GM12878 (cell line): ENCODE measurements around the gene PLEKHF1. TPM values are rescaled to one million over a fixed set of nuclear protein-coding genes. Genes with fewer than 3 reads are reported as not detected.

ENCODE experiments used
- ATAC-seq: fragments of 200-7000 bp; cut with Tn5 transposase; 3 replicates; pipeline ENCODE4 v1.9.1; 2020; ENCODE audit warnings: mild to moderate bottlenecking, moderate library complexity
- BruUV-seq: library from RNA; stranded (reverse); fragments of 400-500 nt; replicated peaks from 2 replicates; lab custom pipeline; 2021; lab: Mats Ljungman, UMichigan
- CTCF ChIA-PET: fragments of 300-600 bp; sonication (Branson Sonifier 250); formaldehyde crosslinking; extraction: SDS; loops from one replicate; lab custom pipeline; 2021; ENCODE audit warnings: inconsistent platforms; lab: Yijun Ruan, JAX
- POLR2A ChIA-PET: fragments of 350-600 bp; formaldehyde crosslinking; extraction: SDS; loops from one replicate; lab custom pipeline; 2021; ENCODE audit warnings: inconsistent platforms; lab: Charles Lee
- RAD21 ChIA-PET: fragments of 300-600 bp; sonication (Branson Sonifier 250); formaldehyde crosslinking; loops from one replicate; lab custom pipeline; 2023; ENCODE audit warnings: antibody characterized with exemption; ENCODE audit not compliant: unreplicated experiment; lab: Charles Lee
- SMC1A ChIA-PET: fragments of 300-600 bp; sonication (Branson Sonifier 250); formaldehyde crosslinking; loops from one replicate; lab custom pipeline; 2023; ENCODE audit not compliant: unreplicated experiment, uncharacterized antibody; lab: Charles Lee
- DNase-seq: peaks from one replicate; pipeline ENCODE4 v3.0.0-alpha.2; 2011; ENCODE audit warnings: low read depth, low spot score
- FAIRE-seq: peaks from 3 replicates; lab custom pipeline; 2011; peaks lifted over from hg19 to GRCh38; lab: Jason Lieb, UNC
- H2AFZ ChIP-seq: 2 replicates; pipeline ENCODE4 v1.6.0; 2011; ENCODE audit warnings: low read depth, low read length, control low read depth; ENCODE audit not compliant: control insufficient read depth
- H3K27ac ChIP-seq: 2 replicates; pipeline ENCODE4 v1.5.1; 2011; ENCODE audit warnings: control low read depth; ENCODE audit not compliant: control insufficient read depth, insufficient read depth
- H3K27me3 ChIP-seq, 2 experiments: replicated peaks in 1 of 2; 2 replicates each; pipeline versions ENCODE4 v1.6.0 to v1.6.1; 2011; ENCODE audit warnings: low read length in 1 of 2; ENCODE audit not compliant: control insufficient read depth in 2 of 2, insufficient read depth in 2 of 2
- H3K36me3 ChIP-seq, 2 experiments: 2 replicates each; pipeline ENCODE4 v1.5.1; 2011; ENCODE audit warnings: low read length in 1 of 2; ENCODE audit not compliant: control insufficient read depth in 2 of 2, insufficient read depth in 2 of 2
- H3K4me1 ChIP-seq: 2 replicates; pipeline ENCODE4 v1.6.1; 2011; ENCODE audit warnings: mild to moderate bottlenecking, low read length, moderate library complexity, mixed read lengths; ENCODE audit not compliant: control insufficient read depth, insufficient read depth
- H3K4me2 ChIP-seq: 2 replicates; pipeline ENCODE4 v1.6.0; 2011; ENCODE audit warnings: control low read depth; ENCODE audit not compliant: control insufficient read depth, insufficient read depth
- H3K4me3 ChIP-seq: fragments of 200-600 bp; sonication (generic); 2 replicates; pipeline ENCODE4 v1.5.1; 2016
- H3K79me2 ChIP-seq: 2 replicates; pipeline ENCODE4 v1.6.0; 2011; ENCODE audit warnings: low read length; ENCODE audit not compliant: control insufficient read depth, insufficient read depth
- H3K9ac ChIP-seq: 2 replicates; pipeline ENCODE4 v1.8.0; 2011; ENCODE audit warnings: low read length, control low read depth, mixed read lengths; ENCODE audit not compliant: control insufficient read depth, insufficient read depth
- H3K9me3 ChIP-seq: replicated peaks from 3 replicates; pipeline ENCODE4 v1.5.1; 2011; ENCODE audit warnings: mild to moderate bottlenecking, low read length; ENCODE audit not compliant: control insufficient read depth, insufficient read depth
- H4K20me1 ChIP-seq: 2 replicates; pipeline ENCODE4 v1.6.0; 2011; ENCODE audit not compliant: control insufficient read depth, insufficient read depth
- HDAC6 ChIP-seq: fragments of 200-600 bp; sonication (generic); IDR thresholded peaks from one replicate; pipeline ENCODE4 v1.8.0; 2017; ENCODE audit warnings: antibody characterized with exemption; ENCODE audit not compliant: unreplicated experiment
- IKZF1 ChIP-seq: fragments of 450-650 bp; conservative IDR thresholded peaks from 2 replicates; pipeline ENCODE4 v1.6.1; 2017; ENCODE audit warnings: antibody characterized with exemption, mild to moderate bottlenecking
- IRF3 ChIP-seq: fragments of 450-650 bp; IDR thresholded peaks from 2 replicates; pipeline ENCODE4 v1.6.1; 2014; ENCODE audit warnings: mild to moderate bottlenecking
- IRF4 ChIP-seq: IDR thresholded peaks from 2 replicates; pipeline ENCODE4 v1.6.1; 2011; ENCODE audit warnings: low read depth, low read length
- KDM1A ChIP-seq: fragments of 200-600 bp; sonication (generic); IDR thresholded peaks from 2 replicates; pipeline ENCODE4 v1.6.1; 2016; ENCODE audit warnings: borderline replicate concordance
- STAT3 ChIP-seq: IDR thresholded peaks from 2 replicates; pipeline ENCODE4 v1.6.1; 2011; ENCODE audit warnings: low read depth, low read length, improper control_type of control experiment
- TAF1 ChIP-seq: IDR thresholded peaks from 2 replicates; pipeline ENCODE4 v1.6.1; 2011; ENCODE audit warnings: mild to moderate bottlenecking, low read depth, low read length, borderline replicate concordance
- ZNF24 ChIP-seq: fragments of 450-650 bp; IDR thresholded peaks from 2 replicates; pipeline ENCODE4 v1.6.1; 2017; ENCODE audit warnings: antibody characterized with exemption, mild to moderate bottlenecking
- WGBS: methylation state at CpG from one replicate; pipeline ENCODE4 v1.1.6; 2016; ENCODE audit warnings: low lambda C conversion rate; ENCODE audit not compliant: insufficient replicate concordance, insufficient coverage; ENCODE audit errors: missing lambda C conversion rate; 5-methylcytosine and 5-hydroxymethylcytosine counted together
- in situ Hi-C: fragments of 300-500 bp; cut with MboI; formaldehyde crosslinking; loops from 9 replicates; pipeline ENCODE4 v1.14.3; 2018; ENCODE audit warnings: mixed read lengths
- intact Hi-C: fragments of 100-400 bp; cut with micrococcal nuclease; formaldehyde crosslinking; loops from one replicate; pipeline ENCODE4 v1.14.2; 2022; ENCODE audit not compliant: unreplicated experiment
- polyA plus RNA-seq, 11 experiments: library from polyadenylated mRNA; depleted of rRNA in 4 of 11; unstranded in 6 of 11; stranded (reverse) in 5 of 11; fragments of >200 nt; fragmentation: Nextera tagmentation in 4 of 11; fragmentation: Illumina TruSeq in 1 of 11; extraction: Ambion mirVana in 4 of 11; extraction: Trizol in 1 of 11; gene quantifications; 1 replicate in 1 of 11; 2 replicates in 10 of 11; pipeline versions ENCODE4 v1.2.1 to v1.2.3, GENCODE V29; 2011 to 2016; ENCODE audit warnings: inconsistent platforms in 2 of 11, missing spikeins in 2 of 11, low read depth in 1 of 11
- total RNA-seq, 4 experiments: library from RNA; depleted of rRNA in 3 of 4; stranded (reverse); fragments of >200 nt in 3 of 4; fragmentation: Illumina TruSeq in 1 of 4; extraction: Trizol in 1 of 4; gene quantifications; 2 replicates each; pipeline versions ENCODE4 v1.2.1 to v1.2.3, GENCODE V29; 2013 to 2021
- TF ChIP-seq, protein P1 (sequence below): fragments of 450-650 bp; IDR thresholded peaks from 2 replicates; pipeline ENCODE4 v1.6.1; 2017; ENCODE audit warnings: borderline replicate concordance
- TF ChIP-seq, protein P2 (sequence below): IDR thresholded peaks from 2 replicates; pipeline ENCODE4 v1.6.1; 2012; ENCODE audit warnings: mild to moderate bottlenecking, low read depth, low read length

PLEKHF1 gene
- total and polyA plus RNA-seq, 10 of the 15 experiments (the other 5 are each of a cell fraction or from before 2014, with no cell fraction given): 0.10 to 20.3 (median 15.3) TPM

- no peak overlapping the region for H3K4me3 ChIP-seq
- no peaks in the 10 kb centered on the region; the same call in 1 of the 2 replicates for H3K4me1 ChIP-seq
- in situ Hi-C loops: no loop called here
- 79% methylated on average over 18 of the region's 18 CpGs for WGBS
- no peak overlapping the region for H2AFZ ChIP-seq
- TF ChIP-seq, protein P1, sequence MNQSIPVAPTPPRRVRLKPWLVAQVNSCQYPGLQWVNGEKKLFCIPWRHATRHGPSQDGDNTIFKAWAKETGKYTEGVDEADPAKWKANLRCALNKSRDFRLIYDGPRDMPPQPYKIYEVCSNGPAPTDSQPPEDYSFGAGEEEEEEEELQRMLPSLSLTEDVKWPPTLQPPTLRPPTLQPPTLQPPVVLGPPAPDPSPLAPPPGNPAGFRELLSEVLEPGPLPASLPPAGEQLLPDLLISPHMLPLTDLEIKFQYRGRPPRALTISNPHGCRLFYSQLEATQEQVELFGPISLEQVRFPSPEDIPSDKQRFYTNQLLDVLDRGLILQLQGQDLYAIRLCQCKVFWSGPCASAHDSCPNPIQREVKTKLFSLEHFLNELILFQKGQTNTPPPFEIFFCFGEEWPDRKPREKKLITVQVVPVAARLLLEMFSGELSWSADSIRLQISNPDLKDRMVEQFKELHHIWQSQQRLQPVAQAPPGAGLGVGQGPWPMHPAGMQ: no peak
- TF ChIP-seq IKZF1 (no peak), STAT3 (no peak), ZNF24 (no peak), IRF3 (no peak), TAF1 (no peak), KDM1A (no peak), IRF4 (no peak), HDAC6 (no peak)
- TF ChIP-seq, protein P2, sequence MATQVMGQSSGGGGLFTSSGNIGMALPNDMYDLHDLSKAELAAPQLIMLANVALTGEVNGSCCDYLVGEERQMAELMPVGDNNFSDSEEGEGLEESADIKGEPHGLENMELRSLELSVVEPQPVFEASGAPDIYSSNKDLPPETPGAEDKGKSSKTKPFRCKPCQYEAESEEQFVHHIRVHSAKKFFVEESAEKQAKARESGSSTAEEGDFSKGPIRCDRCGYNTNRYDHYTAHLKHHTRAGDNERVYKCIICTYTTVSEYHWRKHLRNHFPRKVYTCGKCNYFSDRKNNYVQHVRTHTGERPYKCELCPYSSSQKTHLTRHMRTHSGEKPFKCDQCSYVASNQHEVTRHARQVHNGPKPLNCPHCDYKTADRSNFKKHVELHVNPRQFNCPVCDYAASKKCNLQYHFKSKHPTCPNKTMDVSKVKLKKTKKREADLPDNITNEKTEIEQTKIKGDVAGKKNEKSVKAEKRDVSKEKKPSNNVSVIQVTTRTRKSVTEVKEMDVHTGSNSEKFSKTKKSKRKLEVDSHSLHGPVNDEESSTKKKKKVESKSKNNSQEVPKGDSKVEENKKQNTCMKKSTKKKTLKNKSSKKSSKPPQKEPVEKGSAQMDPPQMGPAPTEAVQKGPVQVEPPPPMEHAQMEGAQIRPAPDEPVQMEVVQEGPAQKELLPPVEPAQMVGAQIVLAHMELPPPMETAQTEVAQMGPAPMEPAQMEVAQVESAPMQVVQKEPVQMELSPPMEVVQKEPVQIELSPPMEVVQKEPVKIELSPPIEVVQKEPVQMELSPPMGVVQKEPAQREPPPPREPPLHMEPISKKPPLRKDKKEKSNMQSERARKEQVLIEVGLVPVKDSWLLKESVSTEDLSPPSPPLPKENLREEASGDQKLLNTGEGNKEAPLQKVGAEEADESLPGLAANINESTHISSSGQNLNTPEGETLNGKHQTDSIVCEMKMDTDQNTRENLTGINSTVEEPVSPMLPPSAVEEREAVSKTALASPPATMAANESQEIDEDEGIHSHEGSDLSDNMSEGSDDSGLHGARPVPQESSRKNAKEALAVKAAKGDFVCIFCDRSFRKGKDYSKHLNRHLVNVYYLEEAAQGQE: no peak
- no peak overlapping the region for H3K9ac ChIP-seq
- no TSS peak for BruUV-seq
- ChIA-PET CTCF (interaction anchor here (7.2 kb wide), 1 partner anchor 79 kb away, joined by 112 read pairs; the partner anchor contains the start of gene POP4), SMC1A (interaction anchor here (1.0 kb wide), 1 partner anchor 28 kb away, joined by 3 read pairs; no protein-coding TSS in a partner anchor), RAD21 (no interaction called here), POLR2A (interaction anchor here (0.6 kb wide), 1 partner anchor 20 kb away, joined by 4 read pairs; no protein-coding TSS in a partner anchor)
- intact Hi-C loops: no loop called here
- H3K79me2 ChIP-seq: no peaks in the 10 kb centered on the region
- FAIRE-seq: no peak
- H4K20me1 ChIP-seq: no peaks in the 10 kb centered on the region
- no peak overlapping the region for H3K27ac ChIP-seq
- no peaks in the 10 kb centered on the region for H3K36me3 ChIP-seq
- no peaks in the 10 kb centered on the region for H3K27me3 ChIP-seq
- H3K9me3 ChIP-seq: peaks cover 5% of the 10 kb centered on the region; the same call in 2 of the 3 replicates
- DNase-seq: no peak
- no peak overlapping the region for H3K4me2 ChIP-seq
- no peak for ATAC-seq
Measured at GRCh38 chr19:29687897-29688728, 22.9 kb downstream of the PLEKHF1 start.
